Endodermal cell (in vitro differentiated cells): ENCODE data around the gene INPP4B. TPM values are rescaled to one million over a fixed set of nuclear protein-coding genes. Genes with fewer than 3 reads are reported as not detected.

Source experiments
- DNase-seq: peaks from one replicate; pipeline ENCODE4 v3.0.0-alpha.2; 2017
- H3K27ac ChIP-seq: 2 replicates; pipeline ENCODE4 v1.5.1; 2013; ENCODE audit warnings: mild to moderate bottlenecking, low read depth, low read length, moderate library complexity
- H3K27me3 ChIP-seq: 2 replicates; pipeline ENCODE4 v1.6.1; 2013; ENCODE audit warnings: mild to moderate bottlenecking, low read length, moderate library complexity; ENCODE audit not compliant: insufficient read depth, control insufficient read depth, poor library complexity, severe bottlenecking
- H3K36me3 ChIP-seq: 2 replicates; pipeline ENCODE4 v1.7.0; 2013; ENCODE audit warnings: mild to moderate bottlenecking, low read length, moderate library complexity; ENCODE audit not compliant: control insufficient read depth, insufficient read depth
- H3K4me1 ChIP-seq: one replicate; pipeline ENCODE4 v1.7.0; 2013; ENCODE audit warnings: low read length; ENCODE audit not compliant: control insufficient read depth, insufficient read depth
- H3K4me3 ChIP-seq: 2 replicates; pipeline ENCODE4 v1.5.1; 2013; ENCODE audit warnings: mild to moderate bottlenecking, low read length, moderate library complexity
- H3K9ac ChIP-seq: 2 replicates; pipeline ENCODE4 v1.6.1; 2013; ENCODE audit warnings: mild to moderate bottlenecking, low read length, moderate library complexity; ENCODE audit not compliant: poor library complexity, severe bottlenecking; ENCODE audit errors: extremely low read depth
- H3K9me3 ChIP-seq: 2 replicates; pipeline ENCODE4 v1.6.1; 2013; ENCODE audit warnings: mild to moderate bottlenecking, low read length, moderate library complexity; ENCODE audit not compliant: control insufficient read depth
- H3K27ac Mint-ChIP-seq: 2 replicates; pipeline ENCODE4 v1.8.0; 2020; ENCODE audit warnings: mixed read lengths
- H3K27me3 Mint-ChIP-seq: 2 replicates; pipeline ENCODE4 v1.8.0; 2021; ENCODE audit warnings: mild to moderate bottlenecking, mixed read lengths; ENCODE audit not compliant: insufficient read depth
- H3K36me3 Mint-ChIP-seq: 2 replicates; pipeline ENCODE4 v1.8.0; 2020; ENCODE audit warnings: low read depth, mixed read lengths
- H3K4me1 Mint-ChIP-seq: 2 replicates; pipeline ENCODE4 v1.8.0; 2020; ENCODE audit warnings: mixed read lengths
- H3K4me3 Mint-ChIP-seq: 2 replicates; pipeline ENCODE4 v1.8.0; 2020; ENCODE audit warnings: mild to moderate bottlenecking, moderate library complexity, mixed read lengths
- H3K9me3 Mint-ChIP-seq: 2 replicates; pipeline ENCODE4 v1.8.0; 2020; ENCODE audit warnings: mild to moderate bottlenecking, mixed read lengths
- WGBS, 2 experiments: methylation state at CpG; one replicate each; pipeline versions ENCODE4 v1.1.5 to v1.1.7; 2013; ENCODE audit warnings: missing lambda C conversion rate in 2 of 2, mixed read lengths in 1 of 2; ENCODE audit not compliant: insufficient coverage in 1 of 2, insufficient read length in 1 of 2; 5-methylcytosine and 5-hydroxymethylcytosine counted together
- total RNA-seq, 2 donors: library from RNA; stranded (reverse); fragmentation: NEBNext Ultra II Directional in 1 of 2; extraction: Animal tissue kit (Norgen Biotek cat#: 25700) in 1 of 2; gene quantifications; 2 replicates in 1 of 2; 3 replicates in 1 of 2; pipeline ENCODE4 v1.2.1, GENCODE V29; 2021
- TF ChIP-seq, protein P1 (sequence below): fragments of 200-600 bp; sonication (generic); conservative IDR thresholded peaks from 2 replicates; pipeline ENCODE4 v1.5.0; 2021; ENCODE audit warnings: antibody characterized with exemption, mild to moderate bottlenecking

Gene INPP4B
- total RNA-seq, 2 donors from 2014 or later, result 0.64 to 0.66 TPM

DNA sequence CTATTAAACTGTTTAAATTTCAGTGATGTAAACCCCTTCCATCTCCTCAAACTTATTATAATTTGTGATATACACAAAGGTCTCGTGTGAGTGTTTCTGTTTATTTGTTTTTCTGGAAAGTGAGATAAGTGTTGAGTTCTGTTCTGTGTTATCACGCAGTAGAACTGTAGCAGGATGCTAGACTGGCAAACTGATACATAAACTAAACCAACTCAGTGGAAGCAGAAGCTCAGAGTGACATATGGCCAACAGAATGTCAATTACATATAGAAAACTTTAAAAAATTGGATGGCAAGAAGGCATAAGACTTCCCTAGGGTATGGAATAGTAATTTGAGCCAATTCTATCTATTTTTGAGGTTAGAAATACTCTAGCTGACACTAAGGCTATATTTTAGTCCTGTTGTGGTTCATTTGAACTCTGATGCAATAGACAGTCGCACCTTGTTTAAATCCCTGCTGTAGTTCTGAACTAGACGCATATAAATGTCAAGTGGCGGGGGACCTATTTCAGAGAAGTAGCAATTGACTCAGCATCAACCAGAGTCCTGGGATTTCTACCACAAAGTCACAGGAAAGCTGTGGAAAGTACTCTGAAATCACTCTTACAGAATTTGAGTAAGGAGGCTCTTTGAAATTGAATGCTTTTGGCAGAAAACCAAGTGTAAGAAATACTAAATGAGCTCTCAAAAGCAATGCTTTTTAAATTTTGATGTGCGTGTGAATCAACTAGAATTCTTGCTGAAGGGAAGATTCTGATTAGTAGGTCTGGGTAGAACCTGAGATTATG, 294.4 kb downstream of the INPP4B start:
- H3K9ac ChIP-seq, result no peak overlapping the region
- no peaks in the 10 kb centered on the region for H3K9me3 ChIP-seq
- no peaks in the 10 kb centered on the region for H3K36me3 ChIP-seq
- Mint-ChIP-seq H3K36me3 (no peaks in the 10 kb centered on the region), H3K4me3 (no peak overlapping the region), H3K9me3 (no peaks in the 10 kb centered on the region), H3K27me3 (peaks cover 7% of the 10 kb centered on the region), H3K27ac (no peak overlapping the region), H3K4me1 (peaks cover 10% of the 10 kb centered on the region)
- no peak overlapping the region for H3K27ac ChIP-seq
- 78 to 90% methylated on average over 1 to 6 of the region's 6 CpGs for WGBS, 2 experiments
- peaks cover 5% of the 10 kb centered on the region for H3K4me1 ChIP-seq
- TF ChIP-seq, protein P1, sequence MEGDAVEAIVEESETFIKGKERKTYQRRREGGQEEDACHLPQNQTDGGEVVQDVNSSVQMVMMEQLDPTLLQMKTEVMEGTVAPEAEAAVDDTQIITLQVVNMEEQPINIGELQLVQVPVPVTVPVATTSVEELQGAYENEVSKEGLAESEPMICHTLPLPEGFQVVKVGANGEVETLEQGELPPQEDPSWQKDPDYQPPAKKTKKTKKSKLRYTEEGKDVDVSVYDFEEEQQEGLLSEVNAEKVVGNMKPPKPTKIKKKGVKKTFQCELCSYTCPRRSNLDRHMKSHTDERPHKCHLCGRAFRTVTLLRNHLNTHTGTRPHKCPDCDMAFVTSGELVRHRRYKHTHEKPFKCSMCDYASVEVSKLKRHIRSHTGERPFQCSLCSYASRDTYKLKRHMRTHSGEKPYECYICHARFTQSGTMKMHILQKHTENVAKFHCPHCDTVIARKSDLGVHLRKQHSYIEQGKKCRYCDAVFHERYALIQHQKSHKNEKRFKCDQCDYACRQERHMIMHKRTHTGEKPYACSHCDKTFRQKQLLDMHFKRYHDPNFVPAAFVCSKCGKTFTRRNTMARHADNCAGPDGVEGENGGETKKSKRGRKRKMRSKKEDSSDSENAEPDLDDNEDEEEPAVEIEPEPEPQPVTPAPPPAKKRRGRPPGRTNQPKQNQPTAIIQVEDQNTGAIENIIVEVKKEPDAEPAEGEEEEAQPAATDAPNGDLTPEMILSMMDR, result no peak
- no peak overlapping the region for H3K4me3 ChIP-seq
- DNase-seq, result no peak
- no peaks in the 10 kb centered on the region for H3K27me3 ChIP-seq

DNA sequence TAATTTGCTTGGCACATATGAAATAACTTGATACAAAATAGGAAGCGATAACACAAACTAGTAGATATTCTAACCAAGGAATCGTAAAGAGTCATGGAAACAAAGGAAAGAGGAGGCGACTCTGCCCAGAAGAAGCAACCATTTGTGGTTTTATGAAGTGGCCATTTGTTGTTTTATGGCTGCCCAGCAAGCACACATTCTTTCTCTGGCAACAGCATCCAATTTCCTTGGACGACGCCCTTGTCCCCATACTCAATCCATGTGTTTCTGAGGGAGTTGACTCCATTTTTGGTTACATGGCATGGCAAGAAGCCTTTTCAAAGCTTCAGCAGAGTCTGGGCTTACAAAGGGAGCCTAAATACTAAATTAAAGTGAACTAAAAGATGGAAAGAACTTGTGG, 295.1 kb downstream of the INPP4B start:
- Mint-ChIP-seq H3K4me1 (peaks cover 10% of the 10 kb centered on the region), H3K27me3 (peaks cover 3% of the 10 kb centered on the region), H3K9me3 (no peaks in the 10 kb centered on the region), H3K4me3 (no peak overlapping the region), H3K27ac (no peak overlapping the region), H3K36me3 (no peaks in the 10 kb centered on the region)
- Histone ChIP-seq H3K9ac (no peak overlapping the region), H3K27ac (no peak overlapping the region), H3K36me3 (no peaks in the 10 kb centered on the region), H3K4me3 (no peak overlapping the region), H3K27me3 (no peaks in the 10 kb centered on the region), H3K9me3 (no peaks in the 10 kb centered on the region), H3K4me1 (peaks cover 5% of the 10 kb centered on the region)
- DNase-seq, result no peak
- TF ChIP-seq, protein P1, result no peak
- 93 to 95% methylated on average over 2 to 5 of the region's 5 CpGs for WGBS, 2 experiments

DNA sequence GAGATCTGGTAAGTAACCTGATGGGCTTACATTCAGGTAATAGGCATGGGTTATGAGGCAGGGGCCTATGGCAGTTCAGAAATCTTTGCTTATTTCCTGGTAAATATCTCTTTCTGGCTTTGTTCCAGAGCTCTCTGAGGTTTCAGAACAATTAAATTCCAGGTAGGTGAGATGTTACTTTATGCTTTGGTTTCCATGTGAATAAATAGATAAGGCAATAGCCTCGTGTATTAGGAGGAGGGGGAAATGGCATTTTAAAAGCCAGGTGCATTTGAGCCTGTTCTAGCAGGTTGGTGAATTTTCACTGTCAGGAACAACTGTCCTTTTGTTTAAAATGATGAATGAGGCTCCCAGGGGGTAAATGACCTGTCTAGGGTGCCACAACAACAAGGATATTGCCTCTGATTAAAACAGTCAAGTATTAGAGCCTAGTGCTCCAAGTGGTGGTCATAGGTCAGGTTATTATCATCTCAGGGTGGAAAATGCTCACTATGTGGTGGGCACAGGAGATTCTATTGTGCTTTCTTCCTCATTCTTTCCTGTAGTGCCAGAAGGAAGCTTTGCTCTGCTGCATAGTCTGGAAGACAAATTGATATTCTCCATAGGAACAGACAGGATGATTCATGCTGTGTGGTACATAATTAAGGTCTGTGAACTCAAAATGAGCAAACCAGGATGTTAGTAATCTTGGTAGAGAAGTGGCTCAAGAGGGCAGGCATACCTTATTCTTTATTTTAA, 296.2 kb downstream of the INPP4B start:
- H3K4me3 Mint-ChIP-seq, result no peak overlapping the region
- DNase-seq, result no peak
- H3K27ac ChIP-seq, result peak overlapping the region; percentile 52
- TF ChIP-seq, protein P1, result no peak
- H3K36me3 Mint-ChIP-seq, result no peaks in the 10 kb centered on the region
- H3K9ac ChIP-seq, result no peak overlapping the region
- H3K27me3 ChIP-seq, result no peaks in the 10 kb centered on the region
- no peak overlapping the region for H3K4me3 ChIP-seq
- H3K36me3 ChIP-seq, result no peaks in the 10 kb centered on the region
- no peaks in the 10 kb centered on the region for H3K9me3 Mint-ChIP-seq
- WGBS, 2 experiments, result 62% methylated on average over 1 of the region's 1 CpG; no CpG with 5 or more reads in 1 of the 2 experiments
- peaks cover 3% of the 10 kb centered on the region for H3K27me3 Mint-ChIP-seq
- H3K9me3 ChIP-seq, result no peaks in the 10 kb centered on the region
- H3K27ac Mint-ChIP-seq, result no peak overlapping the region
- H3K4me1 Mint-ChIP-seq, result peaks cover 10% of the 10 kb centered on the region
- peaks cover 5% of the 10 kb centered on the region for H3K4me1 ChIP-seq
